GM12878 (cell line): Measurements from ENCODE around the gene MFN2. TPM values are rescaled to one million over a fixed set of nuclear protein-coding genes. Genes with fewer than 3 reads are reported as not detected.

Experiments used
- CEBPB ChIP-seq, 2 experiments: fragments of 150-350 bp in 1 of 2; IDR thresholded peaks; 2 replicates each; pipeline ENCODE4 v1.6.1; 2012 to 2014; ENCODE audit warnings: low read depth in 2 of 2, low read length in 2 of 2, borderline replicate concordance in 1 of 2, inconsistent platforms in 1 of 2
- EZH2 ChIP-seq: IDR thresholded peaks from 2 replicates; pipeline ENCODE4 v1.6.1; 2012; ENCODE audit warnings: low read depth, mild to moderate bottlenecking, control low read depth, inconsistent platforms, low read length, borderline replicate concordance; ENCODE audit not compliant: control insufficient read depth
- HDAC6 ChIP-seq: fragments of 200-600 bp; sonication (generic); IDR thresholded peaks from one replicate; pipeline ENCODE4 v1.8.0; 2017; ENCODE audit warnings: antibody characterized with exemption; ENCODE audit not compliant: unreplicated experiment
- IRF4 ChIP-seq: IDR thresholded peaks from 2 replicates; pipeline ENCODE4 v1.6.1; 2011; ENCODE audit warnings: low read depth, low read length
- KDM1A ChIP-seq: fragments of 200-600 bp; sonication (generic); IDR thresholded peaks from 2 replicates; pipeline ENCODE4 v1.6.1; 2016; ENCODE audit warnings: borderline replicate concordance
- NR2C2 ChIP-seq: IDR thresholded peaks from 2 replicates; pipeline ENCODE4 v1.6.1; 2011; ENCODE audit warnings: borderline replicate concordance, low read depth; ENCODE audit not compliant: control insufficient read depth, insufficient read length
- RB1 ChIP-seq: fragments of 450-650 bp; formaldehyde crosslinking; IDR thresholded peaks from 2 replicates; pipeline ENCODE4 v1.6.1; 2017; ENCODE audit warnings: mild to moderate bottlenecking, borderline replicate concordance
- SIX5 ChIP-seq: IDR thresholded peaks from 2 replicates; pipeline ENCODE4 v1.6.1; 2011; ENCODE audit warnings: mild to moderate bottlenecking, low read depth, low read length, moderate library complexity; ENCODE audit not compliant: severe bottlenecking
- SUPT20H ChIP-seq: IDR thresholded peaks from 2 replicates; pipeline ENCODE4 v1.6.1; 2011; ENCODE audit warnings: low read depth, mild to moderate bottlenecking, low read length, moderate library complexity, borderline replicate concordance; ENCODE audit not compliant: control insufficient read depth
- TCF3 ChIP-seq: IDR thresholded peaks from 2 replicates; pipeline ENCODE4 v1.6.1; 2012; ENCODE audit warnings: low read depth, mild to moderate bottlenecking, low read length, borderline replicate concordance; ENCODE audit not compliant: insufficient read depth
- polyA plus RNA-seq, 11 experiments: library from polyadenylated mRNA; depleted of rRNA in 4 of 11; unstranded in 6 of 11; stranded (reverse) in 5 of 11; fragments of >200 nt; fragmentation: Nextera tagmentation in 4 of 11; fragmentation: Illumina TruSeq in 1 of 11; extraction: Ambion mirVana in 4 of 11; extraction: Trizol in 1 of 11; gene quantifications; 1 replicate in 1 of 11; 2 replicates in 10 of 11; pipeline versions ENCODE4 v1.2.1 to v1.2.3, GENCODE V29; 2011 to 2016; ENCODE audit warnings: inconsistent platforms in 2 of 11, missing spikeins in 2 of 11, low read depth in 1 of 11
- total RNA-seq, 4 experiments: library from RNA; depleted of rRNA in 3 of 4; stranded (reverse); fragments of >200 nt in 3 of 4; fragmentation: Illumina TruSeq in 1 of 4; extraction: Trizol in 1 of 4; gene quantifications; 2 replicates each; pipeline versions ENCODE4 v1.2.1 to v1.2.3, GENCODE V29; 2013 to 2021
- TF ChIP-seq, protein P1 (sequence below): fragments of 450-650 bp; IDR thresholded peaks from 2 replicates; pipeline ENCODE4 v1.6.1; 2016; ENCODE audit warnings: mild to moderate bottlenecking
- TF ChIP-seq, protein P2 (sequence below): fragments of 450-650 bp; IDR thresholded peaks from 2 replicates; pipeline ENCODE4 v1.6.1; 2017; ENCODE audit warnings: mild to moderate bottlenecking, moderate library complexity
- TF ChIP-seq, protein P3 (sequence below): IDR thresholded peaks from 2 replicates; pipeline ENCODE4 v1.6.1; 2011; ENCODE audit warnings: low read depth, mild to moderate bottlenecking, low read length, moderate library complexity, borderline replicate concordance; ENCODE audit errors: extremely low read depth
- TF ChIP-seq, protein P4 (sequence below): IDR thresholded peaks from 2 replicates; pipeline ENCODE4 v1.6.1; 2012; ENCODE audit warnings: improper control_type of control experiment, low read depth, low read length; ENCODE audit not compliant: insufficient replicate concordance

Gene MFN2
- total and polyA plus RNA-seq, 10 of the 15 experiments (the other 5 are each of a cell fraction or from before 2014, with no cell fraction given) = 5.3 to 64.4 (median 48.1) TPM

DNA sequence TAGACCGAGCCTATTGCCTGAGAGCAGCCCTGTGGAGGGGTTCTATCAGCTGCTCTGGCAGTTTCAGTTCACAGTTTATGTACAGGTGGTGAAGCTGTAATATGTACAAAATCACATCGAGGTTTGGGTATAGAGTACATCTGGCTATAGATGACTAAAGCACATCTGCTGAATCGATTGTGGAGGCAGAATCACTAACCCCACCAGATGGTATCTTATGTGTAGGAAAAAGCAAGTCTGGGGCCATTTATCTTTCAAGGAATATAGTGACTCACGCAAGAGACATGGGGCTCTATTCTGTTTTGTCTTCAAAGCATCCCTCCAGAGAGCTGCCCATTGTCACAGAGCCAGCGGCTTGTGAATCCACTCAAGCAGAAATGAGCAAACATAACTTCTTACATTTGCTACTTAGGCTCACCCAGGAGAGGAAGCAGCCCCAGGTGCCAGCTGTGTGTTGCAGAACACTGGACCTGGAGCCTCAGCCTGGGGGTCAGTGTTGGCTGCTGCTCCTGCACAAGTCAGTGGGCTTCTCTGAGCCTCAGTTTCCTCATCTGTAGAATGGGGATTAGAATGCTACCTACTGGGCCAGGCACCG, 60.3 kb downstream of the MFN2 start (continued):
- peak; percentile 75; the same call in 1 of the 2 replicates for TF ChIP-seq IRF4
- no peak for TF ChIP-seq HDAC6
- TF ChIP-seq, protein P1, sequence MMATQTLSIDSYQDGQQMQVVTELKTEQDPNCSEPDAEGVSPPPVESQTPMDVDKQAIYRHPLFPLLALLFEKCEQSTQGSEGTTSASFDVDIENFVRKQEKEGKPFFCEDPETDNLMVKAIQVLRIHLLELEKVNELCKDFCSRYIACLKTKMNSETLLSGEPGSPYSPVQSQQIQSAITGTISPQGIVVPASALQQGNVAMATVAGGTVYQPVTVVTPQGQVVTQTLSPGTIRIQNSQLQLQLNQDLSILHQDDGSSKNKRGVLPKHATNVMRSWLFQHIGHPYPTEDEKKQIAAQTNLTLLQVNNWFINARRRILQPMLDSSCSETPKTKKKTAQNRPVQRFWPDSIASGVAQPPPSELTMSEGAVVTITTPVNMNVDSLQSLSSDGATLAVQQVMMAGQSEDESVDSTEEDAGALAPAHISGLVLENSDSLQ = no peak
- no peak for TF ChIP-seq RB1
- no peak for TF ChIP-seq NR2C2
- no peak for TF ChIP-seq CEBPB (IDR thresholded peaks at IDR 0.05; ENCODE audit: borderline replicate concordance in 1 of 2, low read depth in 2 of 2, low read length in 2 of 2)
- TF ChIP-seq, protein P2, sequence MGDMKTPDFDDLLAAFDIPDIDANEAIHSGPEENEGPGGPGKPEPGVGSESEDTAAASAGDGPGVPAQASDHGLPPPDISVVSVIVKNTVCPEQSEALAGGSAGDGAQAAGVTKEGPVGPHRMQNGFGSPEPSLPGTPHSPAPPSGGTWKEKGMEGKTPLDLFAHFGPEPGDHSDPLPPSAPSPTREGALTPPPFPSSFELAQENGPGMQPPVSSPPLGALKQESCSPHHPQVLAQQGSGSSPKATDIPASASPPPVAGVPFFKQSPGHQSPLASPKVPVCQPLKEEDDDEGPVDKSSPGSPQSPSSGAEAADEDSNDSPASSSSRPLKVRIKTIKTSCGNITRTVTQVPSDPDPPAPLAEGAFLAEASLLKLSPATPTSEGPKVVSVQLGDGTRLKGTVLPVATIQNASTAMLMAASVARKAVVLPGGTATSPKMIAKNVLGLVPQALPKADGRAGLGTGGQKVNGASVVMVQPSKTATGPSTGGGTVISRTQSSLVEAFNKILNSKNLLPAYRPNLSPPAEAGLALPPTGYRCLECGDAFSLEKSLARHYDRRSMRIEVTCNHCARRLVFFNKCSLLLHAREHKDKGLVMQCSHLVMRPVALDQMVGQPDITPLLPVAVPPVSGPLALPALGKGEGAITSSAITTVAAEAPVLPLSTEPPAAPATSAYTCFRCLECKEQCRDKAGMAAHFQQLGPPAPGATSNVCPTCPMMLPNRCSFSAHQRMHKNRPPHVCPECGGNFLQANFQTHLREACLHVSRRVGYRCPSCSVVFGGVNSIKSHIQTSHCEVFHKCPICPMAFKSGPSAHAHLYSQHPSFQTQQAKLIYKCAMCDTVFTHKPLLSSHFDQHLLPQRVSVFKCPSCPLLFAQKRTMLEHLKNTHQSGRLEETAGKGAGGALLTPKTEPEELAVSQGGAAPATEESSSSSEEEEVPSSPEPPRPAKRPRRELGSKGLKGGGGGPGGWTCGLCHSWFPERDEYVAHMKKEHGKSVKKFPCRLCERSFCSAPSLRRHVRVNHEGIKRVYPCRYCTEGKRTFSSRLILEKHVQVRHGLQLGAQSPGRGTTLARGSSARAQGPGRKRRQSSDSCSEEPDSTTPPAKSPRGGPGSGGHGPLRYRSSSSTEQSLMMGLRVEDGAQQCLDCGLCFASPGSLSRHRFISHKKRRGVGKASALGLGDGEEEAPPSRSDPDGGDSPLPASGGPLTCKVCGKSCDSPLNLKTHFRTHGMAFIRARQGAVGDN = peak; percentile 84; the same call in 1 of the 2 replicates
- no peak for TF ChIP-seq KDM1A
- TF ChIP-seq, protein P3, sequence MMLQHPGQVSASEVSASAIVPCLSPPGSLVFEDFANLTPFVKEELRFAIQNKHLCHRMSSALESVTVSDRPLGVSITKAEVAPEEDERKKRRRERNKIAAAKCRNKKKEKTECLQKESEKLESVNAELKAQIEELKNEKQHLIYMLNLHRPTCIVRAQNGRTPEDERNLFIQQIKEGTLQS = no peak
- TF ChIP-seq EZH2 = no peak
- TF ChIP-seq SIX5 = no peak
- no peak for TF ChIP-seq SUPT20H
- TF ChIP-seq TCF3 = peak; percentile 91
- TF ChIP-seq, protein P4, sequence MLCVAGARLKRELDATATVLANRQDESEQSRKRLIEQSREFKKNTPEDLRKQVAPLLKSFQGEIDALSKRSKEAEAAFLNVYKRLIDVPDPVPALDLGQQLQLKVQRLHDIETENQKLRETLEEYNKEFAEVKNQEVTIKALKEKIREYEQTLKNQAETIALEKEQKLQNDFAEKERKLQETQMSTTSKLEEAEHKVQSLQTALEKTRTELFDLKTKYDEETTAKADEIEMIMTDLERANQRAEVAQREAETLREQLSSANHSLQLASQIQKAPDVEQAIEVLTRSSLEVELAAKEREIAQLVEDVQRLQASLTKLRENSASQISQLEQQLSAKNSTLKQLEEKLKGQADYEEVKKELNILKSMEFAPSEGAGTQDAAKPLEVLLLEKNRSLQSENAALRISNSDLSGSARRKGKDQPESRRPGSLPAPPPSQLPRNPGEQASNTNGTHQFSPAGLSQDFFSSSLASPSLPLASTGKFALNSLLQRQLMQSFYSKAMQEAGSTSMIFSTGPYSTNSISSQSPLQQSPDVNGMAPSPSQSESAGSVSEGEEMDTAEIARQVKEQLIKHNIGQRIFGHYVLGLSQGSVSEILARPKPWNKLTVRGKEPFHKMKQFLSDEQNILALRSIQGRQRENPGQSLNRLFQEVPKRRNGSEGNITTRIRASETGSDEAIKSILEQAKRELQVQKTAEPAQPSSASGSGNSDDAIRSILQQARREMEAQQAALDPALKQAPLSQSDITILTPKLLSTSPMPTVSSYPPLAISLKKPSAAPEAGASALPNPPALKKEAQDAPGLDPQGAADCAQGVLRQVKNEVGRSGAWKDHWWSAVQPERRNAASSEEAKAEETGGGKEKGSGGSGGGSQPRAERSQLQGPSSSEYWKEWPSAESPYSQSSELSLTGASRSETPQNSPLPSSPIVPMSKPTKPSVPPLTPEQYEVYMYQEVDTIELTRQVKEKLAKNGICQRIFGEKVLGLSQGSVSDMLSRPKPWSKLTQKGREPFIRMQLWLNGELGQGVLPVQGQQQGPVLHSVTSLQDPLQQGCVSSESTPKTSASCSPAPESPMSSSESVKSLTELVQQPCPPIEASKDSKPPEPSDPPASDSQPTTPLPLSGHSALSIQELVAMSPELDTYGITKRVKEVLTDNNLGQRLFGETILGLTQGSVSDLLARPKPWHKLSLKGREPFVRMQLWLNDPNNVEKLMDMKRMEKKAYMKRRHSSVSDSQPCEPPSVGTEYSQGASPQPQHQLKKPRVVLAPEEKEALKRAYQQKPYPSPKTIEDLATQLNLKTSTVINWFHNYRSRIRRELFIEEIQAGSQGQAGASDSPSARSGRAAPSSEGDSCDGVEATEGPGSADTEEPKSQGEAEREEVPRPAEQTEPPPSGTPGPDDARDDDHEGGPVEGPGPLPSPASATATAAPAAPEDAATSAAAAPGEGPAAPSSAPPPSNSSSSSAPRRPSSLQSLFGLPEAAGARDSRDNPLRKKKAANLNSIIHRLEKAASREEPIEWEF = peak; percentile 61
